Calu3 (cell line): ENCODE data around the gene SCAP. TPM values are rescaled to one million over a fixed set of nuclear protein-coding genes. Genes with fewer than 3 reads are reported as not detected.
A peak's percentile ranks its signal among the peaks of the same experiment; 100 is the strongest.

Experiments
- BruUV-seq: library from RNA; stranded (reverse); fragments of 400-500 nt; replicated peaks from 2 replicates; lab custom pipeline; 2021; lab: Mats Ljungman, UMichigan
- CTCF ChIA-PET: fragments of 300-600 bp; sonication (Branson Sonifier 250); formaldehyde crosslinking; loops from one replicate; lab custom pipeline; 2022; ENCODE audit warnings: antibody characterized with exemption; lab: Charles Lee
- DNase-seq: peaks from one replicate; pipeline ENCODE4 v3.0.0; 2022
- H3K27ac Mint-ChIP-seq: one replicate; pipeline ENCODE4 v1.8.0; 2022; ENCODE audit warnings: mixed read lengths; ENCODE audit not compliant: unreplicated experiment
- H3K27me3 Mint-ChIP-seq: one replicate; pipeline ENCODE4 v1.8.0; 2022; ENCODE audit warnings: mixed read lengths; ENCODE audit not compliant: unreplicated experiment
- H3K36me3 Mint-ChIP-seq: one replicate; pipeline ENCODE4 v1.8.0; 2022; ENCODE audit warnings: mild to moderate bottlenecking, moderate library complexity, mixed read lengths; ENCODE audit not compliant: insufficient read depth, unreplicated experiment
- H3K4me1 Mint-ChIP-seq: one replicate; pipeline ENCODE4 v1.8.0; 2022; ENCODE audit warnings: mild to moderate bottlenecking, low read depth, mixed read lengths; ENCODE audit not compliant: unreplicated experiment
- H3K4me3 Mint-ChIP-seq: one replicate; pipeline ENCODE4 v1.8.0; 2022; ENCODE audit warnings: mild to moderate bottlenecking, low read depth, moderate library complexity, mixed read lengths; ENCODE audit not compliant: unreplicated experiment
- H3K9me3 Mint-ChIP-seq: one replicate; pipeline ENCODE4 v1.8.0; 2022; ENCODE audit warnings: low read depth, mixed read lengths; ENCODE audit not compliant: unreplicated experiment
- intact Hi-C: fragments of 100-400 bp; cut with micrococcal nuclease; formaldehyde crosslinking; loops from one replicate; pipeline ENCODE4 v1.10.0; 2022; ENCODE audit not compliant: unreplicated experiment
- total RNA-seq: library from RNA; stranded (reverse); gene quantifications from 2 replicates; pipeline ENCODE4 v1.2.3, GENCODE V29; 2022
- TF ChIP-seq, protein P1 (sequence below): fragments of 200-600 bp; IDR thresholded peaks from one replicate; pipeline ENCODE4 v1.8.0; 2022; ENCODE audit warnings: antibody characterized with exemption; ENCODE audit not compliant: unreplicated experiment

Gene SCAP
- total RNA-seq, 1 experiment from 2014 or later, result 74.2 TPM

DNA sequence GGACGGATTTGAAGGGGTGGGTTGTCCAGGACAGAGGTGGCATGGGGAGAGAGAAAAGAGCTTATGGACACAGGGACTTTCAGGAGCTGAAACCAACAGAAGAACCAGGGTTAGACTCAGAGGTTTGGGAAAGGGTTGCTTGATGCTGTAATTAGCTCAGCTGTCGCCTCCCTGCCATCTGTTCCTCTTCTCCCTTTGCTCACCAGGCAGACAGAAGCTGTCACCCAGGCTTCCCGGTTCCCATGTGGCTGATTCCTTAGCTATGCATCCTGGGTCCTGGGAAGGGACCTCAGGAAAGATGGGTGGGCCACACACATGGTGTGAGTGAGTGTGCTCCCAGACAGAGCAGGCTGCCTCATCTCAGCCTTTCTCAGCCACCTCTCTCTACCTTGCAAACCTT, 80.9 kb downstream of the SCAP start:
- H3K27ac Mint-ChIP-seq, result no peak overlapping the region
- no peak overlapping the region for H3K4me3 Mint-ChIP-seq
- intact Hi-C loops, result no loop called here
- TF ChIP-seq, protein P1, sequence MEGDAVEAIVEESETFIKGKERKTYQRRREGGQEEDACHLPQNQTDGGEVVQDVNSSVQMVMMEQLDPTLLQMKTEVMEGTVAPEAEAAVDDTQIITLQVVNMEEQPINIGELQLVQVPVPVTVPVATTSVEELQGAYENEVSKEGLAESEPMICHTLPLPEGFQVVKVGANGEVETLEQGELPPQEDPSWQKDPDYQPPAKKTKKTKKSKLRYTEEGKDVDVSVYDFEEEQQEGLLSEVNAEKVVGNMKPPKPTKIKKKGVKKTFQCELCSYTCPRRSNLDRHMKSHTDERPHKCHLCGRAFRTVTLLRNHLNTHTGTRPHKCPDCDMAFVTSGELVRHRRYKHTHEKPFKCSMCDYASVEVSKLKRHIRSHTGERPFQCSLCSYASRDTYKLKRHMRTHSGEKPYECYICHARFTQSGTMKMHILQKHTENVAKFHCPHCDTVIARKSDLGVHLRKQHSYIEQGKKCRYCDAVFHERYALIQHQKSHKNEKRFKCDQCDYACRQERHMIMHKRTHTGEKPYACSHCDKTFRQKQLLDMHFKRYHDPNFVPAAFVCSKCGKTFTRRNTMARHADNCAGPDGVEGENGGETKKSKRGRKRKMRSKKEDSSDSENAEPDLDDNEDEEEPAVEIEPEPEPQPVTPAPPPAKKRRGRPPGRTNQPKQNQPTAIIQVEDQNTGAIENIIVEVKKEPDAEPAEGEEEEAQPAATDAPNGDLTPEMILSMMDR, result no peak
- DNase-seq, result no peak
- peaks cover 17% of the 10 kb centered on the region for H3K4me1 Mint-ChIP-seq
- H3K9me3 Mint-ChIP-seq, result no peaks in the 10 kb centered on the region
- no peaks in the 10 kb centered on the region for H3K27me3 Mint-ChIP-seq
- peaks cover 22% of the 10 kb centered on the region for H3K36me3 Mint-ChIP-seq
- CTCF ChIA-PET, result interaction anchor here (0.8 to 1.3 kb wide), 2 partner anchors 14 to 81 kb away, joined by 3 to 4 read pairs; partner anchors contain the start of genes PTPN23 and SCAP
- BruUV-seq, result no TSS peak

DNA sequence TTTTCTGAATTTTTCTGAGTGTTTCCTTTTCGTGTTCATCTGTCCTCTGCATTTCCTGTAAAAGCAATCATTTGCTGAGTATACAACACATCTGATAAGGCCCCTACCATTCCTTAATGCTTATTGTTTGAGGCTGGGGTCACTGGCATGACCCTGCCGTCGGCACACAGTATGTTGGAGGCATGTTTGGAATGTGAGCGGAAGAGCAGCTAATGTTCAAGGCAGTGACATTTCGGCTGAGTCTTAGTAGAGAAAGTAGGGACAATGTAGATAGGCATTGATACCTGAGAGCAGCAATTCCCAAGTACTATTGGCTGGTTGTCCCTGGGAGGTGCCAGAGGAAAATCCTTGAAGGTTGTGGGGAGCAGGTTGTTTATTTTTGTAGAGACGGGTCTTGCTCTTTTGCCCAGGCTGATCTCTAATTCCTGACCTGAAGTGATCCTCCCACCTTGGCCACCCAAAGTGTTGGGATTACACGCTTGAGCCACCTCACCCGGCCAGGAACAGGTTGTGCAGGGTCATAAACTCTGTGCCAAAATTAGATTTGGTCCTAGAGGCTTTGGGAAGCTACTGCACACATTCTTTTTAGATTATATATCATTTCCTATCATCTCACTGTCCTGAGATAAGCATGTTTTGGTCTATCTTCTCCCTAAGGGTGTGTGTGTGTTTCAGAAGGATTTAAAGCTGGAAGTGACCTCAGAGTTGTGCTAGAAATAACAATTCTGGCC, 81.4 kb downstream of the SCAP start:
- DNase-seq, result peak; percentile 50
- Mint-ChIP-seq H3K9me3 (no peaks in the 10 kb centered on the region), H3K27me3 (no peaks in the 10 kb centered on the region), H3K4me3 (peak overlapping the region; percentile 24), H3K36me3 (peaks cover 22% of the 10 kb centered on the region), H3K27ac (peak overlapping the region; percentile 68), H3K4me1 (peaks cover 17% of the 10 kb centered on the region)
- TF ChIP-seq, protein P1, result no peak
- BruUV-seq, result no TSS peak
- intact Hi-C loops, result no loop called here
- CTCF ChIA-PET, result interaction anchor here (0.5 to 1.3 kb wide), 5 partner anchors 14 to 371 kb away, joined by 3 to 4 read pairs (median 3); partner anchors contain the start of genes PTPN23 and SCAP

DNA sequence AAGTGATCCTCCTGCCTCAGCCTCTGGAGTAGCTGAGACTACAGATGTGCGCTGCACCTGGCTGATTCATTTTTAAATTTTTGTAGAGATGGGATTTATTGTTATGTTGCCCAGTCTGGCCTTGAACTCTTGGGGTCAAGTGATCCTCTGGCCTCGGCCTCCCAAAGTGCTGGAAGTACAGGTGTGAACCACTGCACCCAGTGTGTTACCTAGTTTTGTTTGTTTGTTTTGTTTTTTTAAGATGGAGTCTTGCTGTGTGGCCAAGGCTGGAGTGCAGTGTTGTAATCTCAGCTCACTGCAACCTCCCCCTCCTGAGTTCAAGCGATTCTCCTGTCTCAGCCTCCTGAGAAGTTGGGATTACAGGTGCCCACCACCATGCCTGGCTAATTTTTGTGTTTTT, 82.8 kb downstream of the SCAP start:
- BruUV-seq, result no TSS peak

DNA sequence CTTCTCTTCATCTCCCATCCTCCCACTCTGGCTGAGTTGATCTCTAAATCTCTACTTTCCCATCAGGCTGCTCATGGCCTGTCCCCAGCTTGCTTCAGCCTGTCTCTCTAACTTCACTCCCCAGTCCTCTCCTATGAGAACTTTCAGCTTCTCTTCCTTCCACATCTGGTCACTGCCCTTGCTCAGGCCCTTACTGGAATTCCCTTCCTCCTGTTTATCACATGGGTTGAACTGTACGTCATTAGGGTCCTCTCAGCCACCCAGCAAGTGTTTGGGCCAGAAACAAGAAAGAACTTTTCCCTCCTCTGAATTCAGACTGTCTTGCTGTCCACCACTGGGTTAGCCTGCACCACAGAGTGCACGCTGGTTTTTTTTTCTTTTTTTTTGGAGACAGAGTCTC, 89.9 kb downstream of the SCAP start:
- no peak overlapping the region for H3K27ac Mint-ChIP-seq
- intact Hi-C loops, result no loop called here
- CTCF ChIA-PET, result no interaction called here
- no peak overlapping the region for H3K4me3 Mint-ChIP-seq
- peaks cover 37% of the 10 kb centered on the region for H3K36me3 Mint-ChIP-seq
- BruUV-seq, result no TSS peak
- no peak for DNase-seq
- TF ChIP-seq, protein P1, result no peak
- no peaks in the 10 kb centered on the region for H3K9me3 Mint-ChIP-seq
- H3K4me1 Mint-ChIP-seq, result peaks cover 38% of the 10 kb centered on the region
- no peaks in the 10 kb centered on the region for H3K27me3 Mint-ChIP-seq

More for the DNA sequence above, 82.8 kb downstream of the SCAP start:
- Mint-ChIP-seq H3K27ac (no peak overlapping the region), H3K27me3 (no peaks in the 10 kb centered on the region), H3K4me3 (no peak overlapping the region), H3K9me3 (no peaks in the 10 kb centered on the region), H3K36me3 (peaks cover 19% of the 10 kb centered on the region), H3K4me1 (peaks cover 17% of the 10 kb centered on the region)
- no peak for DNase-seq
- CTCF ChIA-PET, result no interaction called here
- intact Hi-C loops, result no loop called here
- TF ChIP-seq, protein P1, result no peak
